GM12873 (cell line): ENCODE measurements around the gene PTPN5.
A peak's percentile ranks its signal among the peaks of the same experiment; 100 is the strongest.

Experiments used
- CTCF ChIP-seq: IDR thresholded peaks from 2 replicates; pipeline ENCODE4 v1.5.1; 2012; ENCODE audit warnings: low read depth, mild to moderate bottlenecking, moderate library complexity, low read length, control low read depth; ENCODE audit not compliant: insufficient read depth; ENCODE audit errors: missing control alignments

PTPN5 gene

DNA sequence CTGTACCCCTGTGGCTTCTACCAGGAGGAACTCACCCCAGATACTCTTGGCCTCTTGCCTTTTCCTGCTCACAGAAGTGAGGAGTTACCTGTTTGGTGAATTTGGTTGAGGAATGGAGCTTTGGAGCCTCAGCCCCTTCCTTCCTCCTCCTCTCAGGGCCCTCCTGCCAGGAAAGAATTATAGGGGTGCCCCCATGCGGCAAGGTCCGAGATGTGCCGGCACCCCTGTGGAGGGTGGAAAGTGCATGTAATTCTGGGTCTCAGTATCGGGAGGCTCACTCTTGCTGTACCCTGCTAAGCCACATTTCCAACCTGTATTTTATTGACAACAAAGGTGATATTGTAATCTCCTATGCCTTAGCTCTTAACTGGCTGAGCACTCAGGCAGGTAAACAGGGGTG is 51.9 kb downstream of the PTPN5 start:
- no peak for TF ChIP-seq CTCF

- no peak for TF ChIP-seq CTCF
Observed at GRCh38 chr11:18737642-18738041, 54.0 kb downstream of the PTPN5 start.

DNA sequence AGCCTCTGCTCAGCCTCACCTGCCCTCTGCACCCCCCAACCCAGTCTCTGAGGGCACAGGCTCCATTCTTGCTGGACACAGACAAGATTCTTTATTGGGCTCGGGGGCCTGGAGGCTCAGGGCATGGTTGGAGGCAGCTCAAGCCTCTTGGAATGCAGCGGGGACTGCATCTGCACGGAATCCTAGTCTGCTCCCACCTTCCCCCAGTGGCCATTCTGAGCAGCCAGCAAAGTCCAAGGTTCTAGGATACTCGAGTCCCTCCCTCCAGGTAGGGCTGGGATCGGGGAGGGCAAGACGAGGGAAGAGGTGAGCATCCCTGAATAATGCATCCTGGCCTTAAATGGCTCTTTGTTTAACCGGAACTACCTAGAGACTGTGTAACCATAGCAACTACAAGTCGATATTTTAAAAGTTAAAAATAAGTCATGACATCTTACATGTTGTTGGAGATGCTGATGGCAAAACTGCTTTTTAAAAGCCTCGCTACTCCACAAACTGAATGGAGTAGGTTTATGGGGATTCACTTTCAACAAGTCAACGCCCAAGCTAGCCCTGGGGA is 54.9 kb downstream of the PTPN5 start:
- TF ChIP-seq CTCF: peak; percentile 9

- no peak for TF ChIP-seq CTCF
Observed at GRCh38 chr11:18733202-18733601, 58.4 kb downstream of the PTPN5 start.

GRCh38 chr11:18731949-18732821 is 59.4 kb downstream of the PTPN5 start:
- peak; percentile 97 for TF ChIP-seq CTCF

DNA sequence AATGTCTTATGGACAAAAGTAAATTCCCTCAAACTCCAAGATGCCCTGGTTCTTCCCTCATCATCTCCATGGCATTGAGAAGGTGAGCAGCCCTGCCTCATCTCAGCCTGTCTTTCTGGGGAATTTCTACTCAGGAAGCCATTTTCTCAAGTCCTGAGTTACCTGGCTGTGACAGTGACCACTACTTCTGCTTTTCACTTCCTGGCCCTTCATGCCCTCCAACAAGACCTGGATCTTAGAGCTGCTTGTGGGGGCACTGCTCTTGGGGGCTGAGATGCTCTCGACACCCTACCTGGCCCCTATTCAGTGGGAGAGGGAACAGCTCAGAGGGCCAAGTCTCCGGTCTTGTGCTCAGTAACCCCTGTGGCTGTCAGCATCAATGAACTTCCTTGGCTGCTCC is 60.2 kb downstream of the PTPN5 start:
- TF ChIP-seq CTCF: no peak

- TF ChIP-seq CTCF: no peak
Observed at GRCh38 chr11:18730020-18730419, 61.6 kb downstream of the PTPN5 start.
